DOHH2 (cell line): ENCODE measurements around the gene PPARD.

Experiments used
- EZH2phosphoT487 ChIP-seq: fragments of 200-600 bp; sonication (generic); IDR thresholded peaks from 2 replicates; pipeline ENCODE4 v1.6.1; 2017; ENCODE audit warnings: borderline replicate concordance, mild to moderate bottlenecking, antibody characterized with exemption, low read length, moderate library complexity, mixed read lengths
- TF ChIP-seq, protein P1 (sequence below): fragments of 200-600 bp; sonication (generic); IDR thresholded peaks from one replicate; pipeline ENCODE4 v1.5.1; 2014; ENCODE audit warnings: antibody characterized with exemption, mild to moderate bottlenecking, low read depth, low read length; ENCODE audit not compliant: poor library complexity, severe bottlenecking

- TF ChIP-seq, protein P1, sequence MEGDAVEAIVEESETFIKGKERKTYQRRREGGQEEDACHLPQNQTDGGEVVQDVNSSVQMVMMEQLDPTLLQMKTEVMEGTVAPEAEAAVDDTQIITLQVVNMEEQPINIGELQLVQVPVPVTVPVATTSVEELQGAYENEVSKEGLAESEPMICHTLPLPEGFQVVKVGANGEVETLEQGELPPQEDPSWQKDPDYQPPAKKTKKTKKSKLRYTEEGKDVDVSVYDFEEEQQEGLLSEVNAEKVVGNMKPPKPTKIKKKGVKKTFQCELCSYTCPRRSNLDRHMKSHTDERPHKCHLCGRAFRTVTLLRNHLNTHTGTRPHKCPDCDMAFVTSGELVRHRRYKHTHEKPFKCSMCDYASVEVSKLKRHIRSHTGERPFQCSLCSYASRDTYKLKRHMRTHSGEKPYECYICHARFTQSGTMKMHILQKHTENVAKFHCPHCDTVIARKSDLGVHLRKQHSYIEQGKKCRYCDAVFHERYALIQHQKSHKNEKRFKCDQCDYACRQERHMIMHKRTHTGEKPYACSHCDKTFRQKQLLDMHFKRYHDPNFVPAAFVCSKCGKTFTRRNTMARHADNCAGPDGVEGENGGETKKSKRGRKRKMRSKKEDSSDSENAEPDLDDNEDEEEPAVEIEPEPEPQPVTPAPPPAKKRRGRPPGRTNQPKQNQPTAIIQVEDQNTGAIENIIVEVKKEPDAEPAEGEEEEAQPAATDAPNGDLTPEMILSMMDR = no peak
- TF ChIP-seq EZH2phosphoT487 = no peak
Observed at GRCh38 chr6:35305117-35305516, 37.2 kb upstream of the PPARD start.
